K562 (cell line): ENCODE results near the gene ARMH1. TPM values are rescaled to one million over a fixed set of nuclear protein-coding genes. Genes with fewer than 3 reads are reported as not detected.

Experiments used
- ATAC-seq: fragments of 200-7000 bp; cut with Tn5 transposase; 3 replicates; pipeline ENCODE4 v1.9.1; 2020; ENCODE audit warnings: moderate library complexity
- BruUV-seq: library from RNA; stranded (reverse); fragments of 400-500 nt; replicated peaks from 2 replicates; lab custom pipeline; 2021; lab: Mats Ljungman, UMichigan
- CTCF ChIA-PET: fragments of 300-600 bp; formaldehyde crosslinking; extraction: SDS; loops from one replicate; lab custom pipeline; 2021; ENCODE audit warnings: low intra/inter-chr PET ratio; lab: Yijun Ruan, JAX
- POLR2A ChIA-PET: fragments of 300-600, 350-650 bp; sonication (Branson Sonifier 250); formaldehyde crosslinking; extraction: SDS; loops from one replicate; lab custom pipeline; 2021; ENCODE audit warnings: antibody characterized with exemption, inconsistent platforms; lab: Yijun Ruan, JAX
- DNase-seq, 4 experiments: peaks; one replicate each; pipeline versions ENCODE4 v3.0.0 to v3.0.0-alpha.2; 2011 to 2018; ENCODE audit warnings: low spot score in 3 of 4, mixed read lengths in 3 of 4; ENCODE audit errors: extremely low read depth in 1 of 4
- FAIRE-seq: peaks from 2 replicates; lab custom pipeline; 2011; peaks lifted over from hg19 to GRCh38; lab: Jason Lieb, UNC
- H2AFZ ChIP-seq: 2 replicates; pipeline ENCODE4 v1.6.0; 2011; ENCODE audit warnings: low read depth, low read length, control low read depth, inconsistent platforms
- H3K27ac ChIP-seq: fragments of 200-600 bp; 3 replicates; pipeline ENCODE4 v1.8.0; 2011; ENCODE audit warnings: low read depth, mild to moderate bottlenecking, control low read depth, inconsistent platforms, low read length, moderate library complexity, mixed read lengths; ENCODE audit errors: extremely low read depth
- H3K27me3 ChIP-seq, 2 experiments: fragments of 300-600 bp in 1 of 2; 2 replicates in 1 of 2; 3 replicates in 1 of 2; pipeline versions ENCODE4 v1.6.0 to v1.8.0; 2011; ENCODE audit warnings: inconsistent platforms in 2 of 2, low read length in 2 of 2, mild to moderate bottlenecking in 1 of 2, mixed read lengths in 1 of 2, moderate library complexity in 1 of 2; ENCODE audit not compliant: control insufficient read depth in 2 of 2, insufficient read depth in 2 of 2
- H3K36me3 ChIP-seq: fragments of 300-600 bp; 3 replicates; pipeline ENCODE4 v1.8.0; 2011; ENCODE audit warnings: mild to moderate bottlenecking, low read length, inconsistent platforms; ENCODE audit not compliant: control insufficient read depth, insufficient read depth
- H3K4me1 ChIP-seq, 2 experiments: fragments of 200-600 bp in 1 of 2; replicated peaks in 1 of 2; 2 replicates in 1 of 2; 3 replicates in 1 of 2; pipeline versions ENCODE4 v1.5.1 to v1.8.0; 2011; ENCODE audit warnings: inconsistent platforms in 2 of 2, low read length in 2 of 2, mild to moderate bottlenecking in 1 of 2, mixed read lengths in 1 of 2, moderate library complexity in 1 of 2; ENCODE audit not compliant: control insufficient read depth in 2 of 2, insufficient read depth in 2 of 2
- H3K4me2 ChIP-seq: 2 replicates; pipeline ENCODE4 v1.6.1; 2011; ENCODE audit warnings: low read length, control low read depth, inconsistent platforms, mixed read lengths; ENCODE audit not compliant: insufficient read depth
- H3K4me3 ChIP-seq: fragments of 200-600 bp; sonication (generic), shearing (Covaris generic); 2 replicates; pipeline ENCODE4 v1.5.1; 2016; ENCODE audit warnings: control low read depth, inconsistent platforms
- H3K79me2 ChIP-seq: fragments of 200-600 bp; 3 replicates; pipeline ENCODE4 v1.8.0; 2011; ENCODE audit warnings: low read length, inconsistent platforms; ENCODE audit not compliant: control insufficient read depth, insufficient read depth
- H3K9ac ChIP-seq, 2 experiments: 2 replicates each; pipeline versions ENCODE4 v1.6.0 to v1.6.1; 2011; ENCODE audit warnings: low read depth in 2 of 2, low read length in 2 of 2, control low read depth in 1 of 2, inconsistent platforms in 1 of 2, mild to moderate bottlenecking in 1 of 2, mixed read lengths in 1 of 2; ENCODE audit not compliant: insufficient read depth in 1 of 2
- H3K9me1 ChIP-seq: one replicate; pipeline ENCODE4 v1.6.0; 2011; ENCODE audit warnings: inconsistent platforms, mild to moderate bottlenecking, low read length, moderate library complexity; ENCODE audit not compliant: control insufficient read depth, insufficient read depth
- H3K9me3 ChIP-seq: replicated peaks from 2 replicates; pipeline ENCODE4 v1.5.1; 2011; ENCODE audit warnings: low read depth, low read length, inconsistent platforms; ENCODE audit not compliant: control insufficient read depth, insufficient read depth
- H4K20me1 ChIP-seq: replicated peaks from 2 replicates; pipeline ENCODE4 v1.6.1; 2011; ENCODE audit warnings: low read length, inconsistent platforms, mixed read lengths; ENCODE audit not compliant: control insufficient read depth, insufficient read depth
- BDP1 ChIP-seq: IDR thresholded peaks from 3 replicates; pipeline ENCODE4 v1.6.1; 2011; ENCODE audit not compliant: insufficient read length, insufficient read depth
- CHD1 ChIP-seq: fragments of 200-600 bp; sonication (generic); IDR thresholded peaks from one replicate; pipeline ENCODE4 v1.6.1; 2012; ENCODE audit warnings: mild to moderate bottlenecking, moderate library complexity, low read length, inconsistent platforms
- ERF ChIP-seq: fragments of 450-650 bp; formaldehyde crosslinking; IDR thresholded peaks from 2 replicates; pipeline ENCODE4 v1.4.0; 2020; ENCODE audit warnings: mild to moderate bottlenecking, mixed read lengths
- PHF8 ChIP-seq: fragments of 200-600 bp; sonication (generic); IDR thresholded peaks from 2 replicates; pipeline ENCODE4 v1.6.1; 2012; ENCODE audit warnings: mixed run types, mild to moderate bottlenecking, inconsistent platforms, low read length, moderate library complexity, borderline replicate concordance
- PRMT5 ChIP-seq: sonication (generic); formaldehyde crosslinking; IDR thresholded peaks from 2 replicates; pipeline ENCODE4 v1.5.0; 2020; ENCODE audit warnings: missing genetic modification reagents
- RBM34 ChIP-seq: fragments of 200-400 bp; formaldehyde crosslinking; IDR thresholded peaks from 2 replicates; pipeline ENCODE4 v1.6.1; 2018; ENCODE audit warnings: low read length, borderline replicate concordance; ENCODE audit not compliant: insufficient read depth
- RNF2 ChIP-seq: sonication (generic); IDR thresholded peaks from 2 replicates; pipeline ENCODE4 v1.6.1; 2016
- STAT5B ChIP-seq: fragments of 250-450 bp; sonication (Bioruptor Pico); IDR thresholded peaks from 2 replicates; pipeline ENCODE4 v1.8.0; 2021; ENCODE audit warnings: mild to moderate bottlenecking, inconsistent platforms
- ZNF12 ChIP-seq: sonication (generic); formaldehyde crosslinking; IDR thresholded peaks from 2 replicates; pipeline ENCODE4 v1.4.0; 2020; ENCODE audit warnings: mild to moderate bottlenecking, missing genetic modification reagents
- WGBS: fragments of 100-300 bp; shearing (Covaris generic); methylation state at CpG from one replicate; pipeline ENCODE4 v1.1.6; 2016; ENCODE audit warnings: low coverage, mixed read lengths; ENCODE audit not compliant: insufficient coverage; ENCODE audit errors: missing lambda C conversion rate; 5-methylcytosine and 5-hydroxymethylcytosine counted together
- in situ Hi-C: fragments of 300-500 bp; cut with MboI; formaldehyde crosslinking; loops from 4 replicates; pipeline ENCODE4 v1.15.0; 2018; ENCODE audit warnings: inconsistent platforms, mixed read lengths
- intact Hi-C: fragments of 100-400 bp; cut with micrococcal nuclease; formaldehyde crosslinking; loops from 2 replicates; pipeline ENCODE4 v1.14.2; 2022
- polyA plus RNA-seq, 8 experiments: library from polyadenylated mRNA; depleted of rRNA in 4 of 8; stranded (reverse) in 5 of 8; unstranded in 3 of 8; fragments of >200 nt; fragmentation: Nextera tagmentation in 2 of 8; fragmentation: Illumina TruSeq in 1 of 8; extraction: Ambion mirVana in 2 of 8; extraction: Trizol in 1 of 8; gene quantifications; 2 replicates each; pipeline versions ENCODE4 v1.2.1 to v1.2.3, GENCODE V29; 2011 to 2014; ENCODE audit warnings: inconsistent platforms in 1 of 8, missing spikeins in 1 of 8
- total RNA-seq, 7 experiments: library from RNA; depleted of rRNA in 6 of 7; stranded (reverse); fragments of >200 nt in 6 of 7; fragmentation: Illumina TruSeq in 2 of 7; extraction: Trizol in 2 of 7; gene quantifications; 2 replicates each; pipeline versions ENCODE4 v1.2.1 to v1.2.3, GENCODE V29; 2011 to 2021; ENCODE audit warnings: low replicate concordance in 1 of 7
- TF ChIP-seq, protein P1 (sequence below): IDR thresholded peaks from 3 replicates; pipeline ENCODE4 v1.6.1; 2011; ENCODE audit warnings: borderline replicate concordance, mild to moderate bottlenecking; ENCODE audit not compliant: insufficient read length, insufficient read depth

ARMH1 gene
- total and polyA plus RNA-seq, 9 of the 15 experiments (the other 6 are each of a cell fraction or from before 2014, with no cell fraction given): 0.41 TPM; not detected in 8

DNA sequence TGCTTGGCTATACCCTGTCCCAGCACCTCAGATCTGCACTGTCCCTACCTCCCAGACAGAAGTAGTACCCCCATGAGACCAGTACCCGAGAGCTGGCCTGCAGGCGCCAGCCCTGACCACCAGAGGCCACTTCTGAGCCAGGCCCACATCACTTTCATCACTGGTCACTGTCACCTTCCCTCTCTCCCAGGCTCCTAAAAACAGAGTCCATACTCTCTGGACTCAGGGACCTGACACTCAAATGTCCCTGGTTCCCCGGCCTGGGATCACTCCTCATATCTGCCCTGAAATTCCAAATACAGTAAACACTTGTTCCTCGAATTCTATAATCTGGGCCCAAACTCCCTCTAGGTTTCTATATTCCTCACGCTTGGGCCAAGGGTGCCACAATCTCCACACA, 18.9 kb upstream of the ARMH1 start (continued):
- TF ChIP-seq, protein P1, sequence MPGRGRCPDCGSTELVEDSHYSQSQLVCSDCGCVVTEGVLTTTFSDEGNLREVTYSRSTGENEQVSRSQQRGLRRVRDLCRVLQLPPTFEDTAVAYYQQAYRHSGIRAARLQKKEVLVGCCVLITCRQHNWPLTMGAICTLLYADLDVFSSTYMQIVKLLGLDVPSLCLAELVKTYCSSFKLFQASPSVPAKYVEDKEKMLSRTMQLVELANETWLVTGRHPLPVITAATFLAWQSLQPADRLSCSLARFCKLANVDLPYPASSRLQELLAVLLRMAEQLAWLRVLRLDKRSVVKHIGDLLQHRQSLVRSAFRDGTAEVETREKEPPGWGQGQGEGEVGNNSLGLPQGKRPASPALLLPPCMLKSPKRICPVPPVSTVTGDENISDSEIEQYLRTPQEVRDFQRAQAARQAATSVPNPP: no peak
- no peak for TF ChIP-seq BDP1
- TF ChIP-seq PHF8: no peak
- TF ChIP-seq RBM34: no peak
- no peak for TF ChIP-seq CHD1

DNA sequence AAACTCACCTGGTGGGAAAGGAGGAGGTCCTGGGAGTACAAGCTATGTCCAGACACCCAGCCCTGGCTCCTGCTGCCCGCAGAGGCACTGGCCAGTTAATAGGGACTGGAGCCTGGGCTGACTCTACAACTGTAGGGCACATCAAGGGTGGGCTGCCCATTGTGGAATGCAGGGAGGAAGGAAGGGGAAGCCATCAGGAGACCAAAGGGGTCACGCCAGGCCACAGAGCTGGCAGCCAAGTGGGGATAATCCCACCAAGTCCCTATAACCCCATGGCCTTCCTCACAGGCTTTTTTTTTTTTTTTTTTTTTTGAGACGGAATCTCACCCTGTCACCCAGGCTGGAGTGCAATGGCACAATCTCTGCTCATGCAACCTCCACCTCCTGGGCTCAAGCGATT, 14.9 kb upstream of the ARMH1 start:
- ChIA-PET POLR2A (interaction anchor here (0.6 to 1.0 kb wide), 5 partner anchors 15 to 134 kb away, joined by 3 read pairs; partner anchors contain the start of gene TMEM53), CTCF (no interaction called here)
- no peak for FAIRE-seq
- in situ Hi-C loops: no loop called here
- TF ChIP-seq STAT5B (CRISPR knock-in tag) (no peak), PRMT5 (CRISPR knock-in tag) (no peak), RNF2 (no peak), ERF (CRISPR knock-in tag) (no peak), ZNF12 (no peak)
- TF ChIP-seq, all 486 proteins: peak for 0
- peaks cover 0 to 8% of the 10 kb centered on the region in 2 experiments; a peak in 1 of 5 replicates for H3K27me3 ChIP-seq
- H3K4me3 ChIP-seq: no peak overlapping the region
- H3K9ac ChIP-seq: no peak overlapping the region
- peaks cover 0 to 16% of the 10 kb centered on the region in 2 experiments; a peak in 2 of 5 replicates for H3K4me1 ChIP-seq
- 0 out of 2 replicates have a peak, but pooled peaks cover 4% of the 10 kb centered on the region for H4K20me1 ChIP-seq
- 13% methylated on average over 3 of the region's 4 CpGs for WGBS
- intact Hi-C loops: loop anchor here (5.0 to 10.0 kb wide), 2 partner anchors 48 to 445 kb away; partner anchors contain the start of gene DMAP1
- no peak overlapping the region for H3K27ac ChIP-seq
- no TSS peak for BruUV-seq
- no peak overlapping the region for H2AFZ ChIP-seq
- H3K9me3 ChIP-seq: no peaks in the 10 kb centered on the region
- ATAC-seq (no peak), DNase-seq (no peak)
- no peaks in the 10 kb centered on the region for H3K36me3 ChIP-seq
- H3K79me2 ChIP-seq: no peaks in the 10 kb centered on the region
- no peaks in the 10 kb centered on the region for H3K9me1 ChIP-seq
- no peak overlapping the region for H3K4me2 ChIP-seq
